GM19023 (cell line): ENCODE measurements around the gene SLC39A12.

Source experiments
- ATAC-seq: cut with Tn5 transposase; IDR thresholded peaks from one replicate; pipeline ENCODE4 v1.9.1; 2021; ENCODE audit warnings: mild to moderate bottlenecking, moderate library complexity; ENCODE audit not compliant: unreplicated experiment

Gene SLC39A12

DNA sequence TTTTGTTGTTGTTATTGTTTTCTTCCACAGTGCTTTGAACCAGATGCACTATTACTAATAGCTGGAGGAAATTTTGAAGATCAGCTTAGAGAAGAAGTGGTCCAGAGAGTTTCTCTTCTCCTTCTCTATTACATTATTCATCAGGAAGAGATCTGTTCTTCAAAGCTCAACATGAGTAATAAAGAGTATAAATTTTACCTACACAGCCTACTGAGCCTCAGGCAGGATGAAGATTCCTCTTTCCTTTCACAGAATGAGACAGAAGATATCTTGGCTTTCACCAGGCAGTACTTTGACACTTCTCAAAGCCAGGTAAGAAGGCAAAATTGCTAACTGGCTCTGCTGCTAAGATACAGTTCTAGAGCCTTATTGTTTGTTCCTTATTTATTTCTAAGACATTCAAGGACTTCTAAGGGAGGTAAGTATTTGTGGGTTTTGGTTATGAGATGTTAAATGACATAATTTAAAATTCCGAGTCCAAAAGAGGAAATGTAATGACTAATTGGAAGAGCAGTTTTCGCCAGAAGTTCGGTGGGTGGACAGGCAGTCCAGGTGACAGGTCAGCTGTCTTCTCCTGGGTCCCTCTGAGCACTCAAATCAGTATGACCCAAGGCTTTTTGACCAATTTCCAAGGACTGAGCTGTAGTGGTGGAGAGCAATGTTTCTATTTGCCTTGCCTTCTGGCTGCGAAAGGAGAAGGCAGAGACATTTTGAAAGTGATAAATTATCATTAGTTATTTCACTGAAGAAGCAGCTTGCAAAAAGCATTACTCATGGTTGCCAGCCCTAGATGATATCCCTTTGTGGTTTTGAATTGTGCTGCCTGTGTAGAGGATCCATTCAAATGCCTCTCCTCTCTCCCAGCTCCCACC is 10.1 kb downstream of the SLC39A12 start:
- no peak for ATAC-seq

DNA sequence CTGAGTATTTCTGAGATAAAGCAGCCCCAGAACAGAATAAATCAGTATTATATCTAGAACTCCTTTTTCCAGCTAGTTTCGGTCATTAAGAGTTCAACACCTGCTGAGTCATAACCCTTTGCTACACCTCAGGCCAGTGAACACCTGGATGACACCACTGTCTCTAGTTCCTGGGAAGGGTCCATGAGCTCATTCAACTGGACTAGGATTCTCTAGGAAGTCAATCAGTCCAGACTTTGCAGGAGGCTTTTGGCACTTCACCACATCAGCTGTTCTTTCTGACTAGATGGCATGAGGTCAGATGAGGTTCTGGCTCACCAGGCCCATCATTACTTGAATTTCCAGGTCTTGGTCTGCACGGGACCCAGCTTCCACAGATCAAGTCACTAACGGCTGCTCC is 11.7 kb downstream of the SLC39A12 start:
- no peak for ATAC-seq

DNA sequence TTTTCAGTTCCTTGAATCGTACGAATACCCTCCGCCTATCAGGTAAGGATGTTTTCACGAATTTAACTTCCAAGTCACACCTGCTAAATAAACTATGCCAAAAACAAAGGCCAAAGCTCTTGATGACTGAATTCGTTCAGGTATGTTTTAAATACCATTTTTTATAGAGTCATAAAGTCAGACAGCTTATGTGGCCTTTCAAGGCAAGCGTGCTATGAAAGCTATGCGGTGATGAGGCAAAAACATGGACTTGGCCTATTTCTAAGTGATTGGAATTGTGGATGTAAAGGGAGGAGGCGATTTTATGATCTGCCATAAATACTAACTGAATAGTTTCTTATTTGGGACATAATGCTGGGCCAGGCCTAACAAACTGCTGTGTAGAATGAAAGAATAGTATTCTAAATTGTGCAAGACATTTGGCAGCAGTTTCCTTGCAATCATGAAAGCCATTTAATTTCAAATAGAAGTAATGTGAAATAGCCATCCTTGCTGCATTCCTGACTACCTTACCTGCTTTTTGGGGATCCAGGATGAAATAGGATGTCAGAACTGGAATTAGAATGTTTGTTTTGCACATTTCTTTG is 14.0 kb downstream of the SLC39A12 start:
- ATAC-seq = no peak

DNA sequence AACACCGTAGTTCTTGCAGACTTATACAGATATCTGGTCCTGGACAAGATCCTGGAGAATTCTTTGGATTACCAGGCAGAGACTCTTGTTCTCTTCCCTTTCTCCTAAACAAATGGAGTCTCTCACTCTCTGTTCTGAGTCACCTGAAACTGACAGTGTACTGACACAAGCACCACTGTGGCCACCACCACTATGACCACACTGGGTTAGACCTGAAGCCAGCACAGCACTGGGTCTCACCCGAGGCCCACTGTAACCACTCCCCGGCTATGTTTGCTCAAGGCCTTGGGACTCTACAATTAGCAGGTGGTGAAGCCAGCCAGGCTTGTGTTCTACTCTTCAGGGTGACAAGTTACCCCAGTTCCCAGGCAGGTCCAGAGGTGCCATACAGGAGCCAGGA is 22.8 kb downstream of the SLC39A12 start:
- no peak for ATAC-seq

DNA sequence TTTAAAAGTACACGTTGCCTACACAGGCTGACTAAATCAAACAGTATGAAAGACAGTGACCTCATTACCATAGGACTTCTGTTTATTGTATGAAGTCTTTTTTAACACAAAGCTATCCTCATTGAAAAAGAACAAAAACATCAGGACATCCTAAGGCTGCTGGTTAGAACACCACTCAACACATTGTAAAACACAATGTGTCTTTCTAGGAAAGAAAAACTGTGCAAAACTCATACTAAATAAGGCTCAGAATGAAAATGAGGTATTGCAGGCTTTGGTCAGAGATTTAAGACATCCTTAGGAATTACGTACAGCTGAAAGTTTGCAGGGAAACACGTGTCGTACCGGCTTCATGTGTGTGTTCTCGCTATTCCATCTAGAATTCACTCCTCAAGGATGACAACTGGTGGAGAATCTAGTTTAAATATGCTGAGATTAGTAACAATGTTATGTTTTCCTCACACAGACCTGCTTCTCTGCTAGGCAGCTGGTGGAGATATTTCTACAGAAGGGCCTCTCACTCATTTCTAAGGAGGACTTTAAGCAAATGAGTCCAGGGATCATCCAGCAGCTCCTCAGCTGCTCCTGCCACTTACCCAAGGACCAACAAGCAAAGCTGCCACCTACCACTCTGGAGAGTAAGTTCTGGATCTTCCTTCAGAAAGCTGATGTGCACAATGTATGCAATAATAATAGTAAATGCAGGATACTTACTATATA is 29.3 kb downstream of the SLC39A12 start:
- ATAC-seq = no peak

DNA sequence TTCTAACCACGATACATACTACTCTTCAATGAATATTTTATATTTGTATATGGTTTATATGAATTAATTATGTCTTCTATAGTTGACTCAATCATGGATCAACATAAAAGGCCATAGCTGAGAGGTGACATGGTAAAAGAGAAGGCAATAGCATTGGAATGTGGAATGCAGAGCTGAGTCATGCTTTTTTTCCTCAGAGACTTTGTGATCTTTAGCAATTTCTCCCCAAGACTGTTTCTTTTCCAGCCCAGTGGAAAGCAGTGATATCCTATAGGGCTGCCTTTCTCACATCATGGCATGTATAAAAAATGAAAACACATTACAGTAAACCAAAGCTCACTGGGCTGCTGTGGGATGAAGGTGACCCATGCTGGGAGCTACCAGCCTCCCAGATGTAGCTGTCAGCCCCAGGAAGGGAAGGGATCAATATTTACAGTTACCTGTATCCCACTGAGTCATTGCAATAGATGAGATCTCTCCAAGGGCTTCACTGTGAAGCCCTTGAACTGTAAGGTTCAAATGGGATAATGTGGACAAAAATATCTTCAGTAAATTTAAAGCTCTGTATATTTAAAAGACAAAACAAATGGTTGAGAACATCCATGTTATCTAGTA is 30.2 kb downstream of the SLC39A12 start:
- ATAC-seq = no peak

DNA sequence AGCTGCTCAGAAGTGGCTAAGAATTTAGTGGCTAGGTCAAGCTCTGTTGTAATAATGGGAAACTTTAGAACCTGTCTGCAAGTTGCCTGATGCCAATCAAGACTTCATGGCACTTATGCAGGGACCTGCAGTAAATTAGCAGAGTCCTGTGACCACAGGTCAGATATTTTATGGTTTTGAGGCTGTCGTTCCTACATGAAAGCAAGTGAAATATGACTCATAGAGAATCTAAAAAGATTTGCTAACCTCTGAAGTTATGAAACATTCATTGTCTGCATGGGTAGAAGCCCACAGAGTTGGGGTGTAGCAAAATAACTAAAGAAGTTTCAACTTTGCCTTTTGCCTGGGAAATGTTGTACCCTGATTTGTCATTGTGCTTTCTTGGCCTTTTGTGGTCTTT is 32.3 kb downstream of the SLC39A12 start:
- ATAC-seq = peak; percentile 71

DNA sequence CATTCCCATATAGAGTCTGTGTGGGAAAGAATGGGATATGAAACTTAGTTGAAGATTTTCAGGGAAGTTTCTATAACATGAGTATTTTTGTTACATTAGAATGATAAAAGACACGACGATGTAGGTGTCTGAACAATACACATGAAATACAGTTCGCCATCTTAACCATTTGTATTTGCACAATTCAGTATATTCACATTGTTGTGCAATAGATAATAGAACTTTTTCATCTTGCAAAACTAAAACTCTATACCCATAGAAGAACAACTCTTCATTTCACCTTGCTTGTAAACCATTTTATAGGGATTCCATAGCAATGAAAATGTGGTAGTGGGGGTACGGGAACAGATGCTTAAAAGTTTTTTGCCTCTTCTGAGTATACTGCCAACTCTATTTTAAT is 32.8 kb downstream of the SLC39A12 start:
- no peak for ATAC-seq

DNA sequence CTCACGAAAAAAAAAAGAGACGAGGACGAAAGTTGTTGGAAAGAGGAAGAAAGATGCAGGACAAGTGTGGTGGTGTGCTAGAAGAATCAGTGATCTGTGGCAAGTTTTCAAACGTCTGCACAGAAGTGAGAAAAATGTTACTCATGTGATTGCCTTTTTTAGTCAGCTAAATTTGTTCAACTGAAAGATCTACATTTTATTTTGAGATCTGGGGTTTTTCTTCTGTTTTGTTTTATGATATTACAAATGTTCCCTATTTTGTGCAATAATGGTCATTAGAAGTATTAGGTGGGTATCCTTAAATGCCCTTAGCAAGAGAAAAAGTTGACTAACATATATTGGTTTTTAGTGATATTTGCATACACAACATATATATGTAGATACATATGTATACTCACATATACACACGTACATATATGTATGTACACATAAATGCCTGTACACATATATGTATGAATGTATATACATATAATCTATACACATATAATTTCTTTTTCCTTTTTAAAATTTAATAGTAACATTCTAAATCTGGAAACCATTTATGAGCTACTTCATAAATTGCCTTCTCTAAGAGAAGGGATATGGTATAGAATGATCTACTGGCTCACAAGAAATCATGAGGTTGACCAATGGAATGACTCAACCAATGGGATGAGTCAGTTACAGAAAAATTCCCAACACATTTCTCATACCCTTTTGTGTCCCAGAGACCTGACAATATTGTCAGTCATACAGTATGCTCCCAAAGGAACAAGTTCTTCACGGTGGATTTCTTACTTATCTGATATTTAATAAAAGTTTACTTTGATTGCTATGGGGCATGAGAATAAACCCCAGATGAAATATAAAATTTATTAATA is 38.4 kb downstream of the SLC39A12 start:
- peak; percentile 88 for ATAC-seq

DNA sequence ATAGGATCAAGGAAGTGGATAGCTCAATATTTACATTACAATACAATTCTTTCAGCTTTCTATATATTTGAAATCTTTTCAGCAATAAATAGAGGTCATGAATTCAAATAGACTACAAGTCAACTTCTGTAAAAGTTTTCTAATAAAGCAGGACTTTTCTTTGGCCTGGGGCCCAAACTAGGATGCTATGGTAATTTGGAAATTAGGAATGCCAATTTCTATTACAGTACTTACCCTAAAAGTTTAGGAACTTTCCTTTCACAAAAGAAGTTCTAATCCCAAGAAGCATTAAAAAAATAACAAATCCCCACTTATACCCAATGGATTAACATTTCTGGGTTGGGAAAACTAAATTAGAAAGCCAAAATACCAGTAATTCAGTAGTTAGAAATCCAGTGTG is 40.5 kb downstream of the SLC39A12 start:
- no peak for ATAC-seq

DNA sequence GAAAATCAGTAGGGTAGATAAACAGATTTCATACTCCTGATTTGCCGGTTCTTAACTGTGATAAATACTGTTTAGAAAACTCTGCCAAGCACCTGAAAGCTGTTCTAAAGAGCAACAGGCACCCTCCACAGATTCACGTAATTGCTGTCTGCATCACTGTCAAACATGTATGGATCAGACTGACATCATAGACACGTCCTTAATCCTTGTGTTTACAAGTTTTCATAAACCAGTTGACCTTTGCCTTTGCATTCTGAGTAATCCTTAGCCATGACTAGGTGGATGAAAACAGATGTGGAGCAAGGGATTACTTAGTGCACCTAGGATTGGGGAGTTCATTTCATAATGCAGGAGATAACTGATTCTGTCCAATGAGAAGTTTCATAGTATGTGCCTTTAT is 41.6 kb downstream of the SLC39A12 start:
- ATAC-seq = no peak

DNA sequence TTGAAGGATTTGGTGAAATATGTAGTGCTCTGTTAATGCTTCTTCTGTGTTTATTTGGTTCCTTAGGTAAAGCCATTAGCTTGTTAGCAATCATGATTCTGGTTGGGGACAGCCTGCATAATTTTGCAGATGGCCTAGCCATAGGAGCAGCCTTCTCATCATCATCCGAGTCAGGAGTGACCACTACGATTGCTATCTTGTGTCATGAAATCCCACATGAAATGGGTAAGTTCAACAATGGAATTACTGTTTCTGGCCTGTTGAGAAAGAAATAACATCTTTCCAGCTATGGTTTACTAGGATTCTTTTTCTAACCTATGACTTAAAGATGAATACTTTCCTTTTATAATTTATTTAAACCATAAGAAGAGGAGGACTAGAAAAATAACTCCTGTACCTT is 48.9 kb downstream of the SLC39A12 start:
- ATAC-seq = no peak

DNA sequence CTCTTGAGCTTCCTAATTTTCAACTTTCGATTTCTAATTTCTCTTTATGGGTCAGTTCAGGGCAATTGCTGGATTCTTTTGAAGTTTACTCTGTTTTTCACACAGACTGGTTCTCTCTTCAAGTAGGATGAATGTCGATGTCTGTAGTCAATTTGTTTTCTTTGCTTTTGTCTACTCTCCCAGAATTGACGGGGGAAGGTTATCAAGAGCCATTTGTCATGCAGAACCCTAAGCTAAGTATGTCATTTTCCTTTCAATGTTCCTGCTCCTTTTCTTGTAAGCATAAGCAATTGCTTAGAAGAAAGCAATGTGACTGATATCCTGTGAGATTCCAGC is 53.7 kb downstream of the SLC39A12 start:
- ATAC-seq = no peak

DNA sequence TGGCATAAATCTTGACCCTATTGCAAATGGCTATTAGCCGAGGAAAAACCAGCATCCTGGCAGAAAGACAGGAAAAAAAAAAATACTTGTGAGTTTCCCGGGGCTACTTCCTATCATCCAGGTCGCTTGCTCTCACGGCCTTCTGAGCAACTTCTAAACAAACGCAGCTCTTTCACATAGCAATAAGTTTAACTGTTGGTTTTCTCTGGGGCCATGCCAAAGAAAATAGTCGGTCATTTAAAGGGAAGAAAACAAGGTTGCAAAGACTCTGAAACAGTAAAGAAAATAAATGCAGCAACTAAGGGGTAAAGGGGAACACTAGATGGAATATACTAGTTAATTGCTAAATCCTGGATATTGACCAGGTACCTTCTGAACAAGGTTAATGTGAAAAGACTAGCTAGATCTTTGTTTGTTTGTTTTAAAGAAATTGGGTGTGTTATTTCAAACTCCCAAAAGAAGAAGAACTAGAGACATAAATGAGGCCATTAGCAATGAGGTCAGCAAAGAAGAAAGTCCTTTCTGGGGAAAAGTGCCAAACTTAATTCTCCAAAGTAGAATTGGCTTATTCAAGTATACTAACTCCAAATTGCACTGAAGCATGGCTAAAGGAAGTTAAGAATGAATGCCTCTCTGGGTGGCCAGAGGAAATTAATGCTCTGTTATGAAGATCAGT is 54.2 kb downstream of the SLC39A12 start:
- ATAC-seq = no peak

DNA sequence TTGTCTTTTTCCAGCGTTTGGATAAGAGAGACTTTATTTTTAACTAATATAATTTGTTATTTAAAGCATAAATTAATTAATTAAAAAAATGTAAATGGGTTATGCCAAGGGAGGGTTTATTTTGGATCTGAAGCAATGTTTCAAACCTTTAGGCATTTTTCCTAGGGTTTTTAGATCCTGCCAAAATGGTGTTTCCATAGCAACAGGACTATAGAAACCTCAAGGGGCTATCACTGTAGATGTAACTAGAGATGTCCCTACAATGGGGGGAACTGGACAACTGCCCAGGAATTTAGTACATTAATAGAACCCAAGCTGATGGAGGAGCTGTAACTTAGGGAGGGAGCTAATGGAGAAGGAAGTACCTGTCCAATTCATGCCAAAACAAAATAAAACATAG is 57.3 kb downstream of the SLC39A12 start:
- no peak for ATAC-seq

DNA sequence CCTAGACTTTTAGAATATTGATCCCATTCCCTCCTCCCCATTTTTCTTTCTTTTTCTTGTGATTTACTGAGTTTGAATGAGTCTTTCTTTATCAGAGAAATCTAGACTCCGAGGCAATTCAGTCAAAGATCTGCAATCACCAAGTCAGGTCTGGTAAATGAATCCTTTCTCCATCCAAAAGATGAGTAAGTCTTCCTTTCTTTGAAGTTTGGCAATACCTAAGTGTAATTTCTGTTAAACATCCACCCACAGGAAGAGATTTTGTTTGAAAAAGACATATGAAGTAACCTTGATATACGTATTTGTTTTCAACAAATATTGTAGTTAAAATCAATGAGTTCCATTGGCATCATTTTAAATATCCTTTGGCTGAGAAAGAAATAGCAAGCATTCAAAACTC is 58.3 kb downstream of the SLC39A12 start:
- ATAC-seq = no peak

DNA sequence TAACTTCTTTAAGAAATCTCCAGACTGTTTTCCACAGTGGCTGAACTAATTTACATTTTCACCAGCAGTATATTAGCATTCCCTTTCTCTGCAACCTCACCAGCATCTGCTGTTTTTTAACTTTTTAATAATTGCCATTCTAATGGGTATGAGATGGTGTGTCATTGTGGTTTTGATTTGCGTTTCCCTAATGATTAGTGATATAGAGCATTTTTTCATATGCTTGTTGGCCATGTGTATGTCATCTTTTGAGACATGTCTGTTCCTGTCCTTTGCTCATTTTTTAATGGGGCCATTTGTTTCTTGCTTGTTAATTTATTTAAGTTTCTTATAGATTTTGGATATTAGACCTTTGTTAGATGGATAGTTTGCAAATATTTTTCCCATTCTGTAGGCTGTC is 68.8 kb downstream of the SLC39A12 start:
- ATAC-seq = no peak

DNA sequence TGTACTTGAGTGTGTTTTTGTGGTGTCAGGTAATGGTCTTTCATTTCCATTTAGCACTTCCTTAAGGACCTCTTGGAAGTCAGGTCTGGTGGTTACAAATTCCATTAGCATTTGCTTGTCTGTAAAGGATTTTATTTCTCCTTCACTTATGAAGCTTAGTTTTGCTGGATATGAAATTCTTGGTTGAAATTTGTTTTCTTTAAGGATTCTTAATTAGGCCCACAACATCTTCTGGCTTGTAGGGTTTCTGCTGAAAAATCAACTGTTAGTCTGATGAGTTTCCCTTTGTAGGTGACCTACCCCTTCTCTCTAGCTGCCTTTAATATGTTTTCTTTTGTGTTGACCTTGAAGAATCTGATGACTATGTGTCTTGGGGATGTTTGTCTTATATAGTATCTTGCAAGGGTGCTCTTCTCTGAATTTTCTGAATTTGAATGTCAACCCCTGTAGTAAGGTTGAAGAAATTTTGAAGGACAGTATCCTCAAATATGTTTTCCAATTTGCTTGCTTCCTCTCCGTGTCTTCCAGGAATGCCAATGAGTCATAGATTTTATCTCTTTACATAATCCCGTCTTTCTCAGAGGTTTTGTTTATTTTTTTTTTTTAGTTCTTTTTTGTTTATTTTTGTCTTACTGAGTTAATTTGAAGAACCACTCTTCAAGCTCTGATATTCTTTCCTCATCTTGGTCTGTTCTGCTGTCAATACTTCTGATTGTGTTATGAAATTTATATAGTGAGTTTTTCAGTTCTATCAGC is 70.2 kb downstream of the SLC39A12 start:
- ATAC-seq = no peak
